ENCODE measurements around the gene CRYGS.
"Not testable (repeated sequence)": the region's sequence is repeated elsewhere in the genome, so short reads cannot be mapped to it uniquely, and the experiment has no call there.

The CRYGS gene

DNA sequence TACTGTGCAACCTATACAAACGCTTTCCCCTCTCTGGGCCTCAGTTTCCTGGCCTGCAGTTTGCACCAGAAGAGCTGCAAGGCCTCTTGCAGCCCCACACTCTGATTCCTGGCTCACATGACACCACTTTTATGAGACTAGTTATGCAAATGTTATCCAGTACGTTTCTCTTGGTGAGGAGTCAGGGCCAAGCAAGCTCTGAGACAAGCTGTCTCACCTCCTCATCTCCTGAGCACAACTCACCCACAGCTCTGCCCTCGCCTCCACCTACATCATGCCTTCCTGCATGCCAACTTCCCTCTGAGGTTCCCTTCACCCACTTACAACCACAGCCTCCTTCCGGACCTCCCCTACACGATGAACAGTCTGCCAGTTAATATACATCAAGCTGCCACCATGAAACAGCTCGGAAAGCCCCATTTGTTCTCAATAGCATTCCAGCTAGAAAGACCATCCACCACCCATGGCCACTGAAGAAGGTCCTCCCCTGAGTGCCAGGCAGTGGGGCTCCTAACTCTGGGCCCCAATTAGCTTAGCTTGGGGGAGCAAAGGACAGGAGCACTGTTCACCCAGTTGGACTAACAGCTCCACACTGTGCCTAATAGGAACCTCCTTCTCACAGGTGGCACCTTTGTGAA lies 25.0 kb downstream of the CRYGS start:
- no peak for DNase-seq (ENCODE audit: low read depth)

DNA sequence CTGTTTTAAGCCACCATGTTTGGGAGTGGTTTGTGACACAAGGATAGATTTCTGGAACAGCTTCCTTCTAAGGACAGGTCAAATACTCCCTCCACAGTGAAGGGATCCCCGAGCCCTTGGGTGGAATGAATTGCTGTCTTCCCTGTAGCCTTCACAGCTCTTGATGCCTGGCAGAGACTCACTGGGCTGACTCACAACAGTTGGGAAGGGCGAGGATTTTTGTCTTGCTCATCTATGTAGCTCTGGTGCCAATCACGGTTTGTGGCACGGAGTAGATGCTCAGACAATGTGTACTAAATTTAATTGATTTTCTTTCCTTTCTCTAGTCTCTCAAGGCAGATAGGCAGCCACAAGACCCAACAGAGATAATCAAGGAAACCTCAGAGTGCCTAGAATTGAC lies 27.0 kb downstream of the CRYGS start:
- DNase-seq (ENCODE audit: low read depth), result no peak

DNA sequence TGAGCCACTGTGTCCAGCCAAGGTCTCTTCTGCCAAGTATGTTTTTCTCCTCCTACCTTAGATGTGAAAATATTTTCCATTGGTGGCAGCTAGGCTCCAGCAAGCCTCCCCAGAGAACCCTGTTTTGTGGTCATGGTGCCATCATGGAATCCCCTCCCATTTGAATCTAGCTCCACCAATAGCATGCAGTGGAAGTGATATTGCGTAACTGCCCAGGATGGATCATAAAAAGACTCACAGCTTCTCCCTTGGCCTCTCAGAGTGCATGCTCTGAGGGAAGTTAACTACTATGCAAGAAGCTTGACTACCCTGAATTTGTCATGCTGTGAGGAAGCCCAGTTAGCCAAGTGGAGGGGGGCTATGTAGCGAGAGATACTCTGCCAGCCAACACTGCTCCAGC lies 27.5 kb downstream of the CRYGS start:
- no peak for DNase-seq (ENCODE audit: low read depth)

DNA sequence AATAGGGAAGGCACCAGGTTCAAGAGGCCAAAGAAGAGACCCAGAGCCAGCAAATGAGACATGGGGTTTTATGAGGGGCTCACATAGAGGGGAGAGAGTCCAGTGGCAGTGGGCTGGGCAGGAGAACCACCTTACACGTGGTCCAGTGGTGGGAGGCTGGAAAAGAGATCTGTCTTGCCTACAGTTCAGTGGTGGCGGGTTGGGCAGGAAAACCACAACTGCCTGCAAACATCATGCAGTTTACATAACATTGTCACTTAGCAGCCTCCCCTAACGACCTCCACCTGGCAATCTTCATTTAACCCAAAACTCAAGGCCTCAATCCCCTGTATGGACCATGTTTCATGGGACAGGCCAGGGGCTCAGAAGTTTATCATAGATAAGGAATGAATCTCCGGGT lies 29.1 kb downstream of the CRYGS start:
- DNase-seq (ENCODE audit: low read depth), result no peak

DNA sequence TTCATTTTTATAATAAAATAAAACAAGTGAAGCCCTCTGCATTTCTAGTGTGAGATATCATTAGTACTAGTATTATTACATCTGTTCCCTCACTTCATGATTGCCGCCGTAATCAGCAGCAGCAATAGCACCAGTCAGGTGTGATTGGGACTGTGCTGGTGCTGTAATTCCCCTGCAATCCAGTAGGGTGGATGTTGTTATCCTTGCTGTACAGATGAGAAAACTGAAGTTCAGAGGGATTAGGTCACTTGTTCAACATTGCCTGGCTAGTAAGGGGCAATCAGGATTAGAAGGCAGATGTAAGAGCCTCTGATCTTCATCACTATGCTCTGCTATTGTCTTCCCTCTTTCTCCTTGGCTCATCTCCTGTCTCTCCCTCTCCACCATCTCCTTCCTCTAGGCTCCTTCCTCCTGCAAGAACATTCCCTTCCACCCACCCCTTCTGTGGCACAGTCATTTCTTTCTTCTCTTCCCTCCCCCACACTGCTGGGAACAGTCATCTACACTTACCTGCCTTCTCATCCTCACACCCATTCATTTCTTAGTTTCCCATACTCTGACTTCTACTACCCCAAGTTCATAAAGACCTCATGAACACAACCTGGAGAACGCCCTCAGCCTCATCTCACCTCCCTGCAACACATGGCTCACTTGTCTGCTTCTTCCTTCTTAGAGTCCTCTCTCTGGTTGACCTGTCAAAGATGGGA lies 29.7 kb downstream of the CRYGS start:
- no peak for DNase-seq (ENCODE audit: low read depth)

DNA sequence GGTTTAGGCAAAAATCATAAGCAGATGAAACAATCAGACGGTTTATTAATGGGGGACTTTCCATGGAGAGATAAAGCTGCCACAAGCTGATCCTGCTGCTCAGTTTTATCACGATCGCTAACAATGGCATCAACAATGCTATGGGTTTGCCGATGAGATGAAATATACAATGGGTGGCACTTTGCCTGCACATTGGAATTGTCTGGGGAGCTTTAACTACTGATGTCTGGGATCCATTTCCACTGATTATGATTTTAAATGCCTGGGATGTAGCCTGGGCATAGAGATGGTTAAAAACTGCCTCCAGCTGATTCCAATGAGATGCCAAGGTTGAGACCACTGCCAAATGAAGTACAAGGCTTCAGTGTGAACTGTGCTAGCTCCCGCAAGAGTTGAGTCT lies 30.8 kb downstream of the CRYGS start:
- no peak for DNase-seq (ENCODE audit: low read depth)

DNA sequence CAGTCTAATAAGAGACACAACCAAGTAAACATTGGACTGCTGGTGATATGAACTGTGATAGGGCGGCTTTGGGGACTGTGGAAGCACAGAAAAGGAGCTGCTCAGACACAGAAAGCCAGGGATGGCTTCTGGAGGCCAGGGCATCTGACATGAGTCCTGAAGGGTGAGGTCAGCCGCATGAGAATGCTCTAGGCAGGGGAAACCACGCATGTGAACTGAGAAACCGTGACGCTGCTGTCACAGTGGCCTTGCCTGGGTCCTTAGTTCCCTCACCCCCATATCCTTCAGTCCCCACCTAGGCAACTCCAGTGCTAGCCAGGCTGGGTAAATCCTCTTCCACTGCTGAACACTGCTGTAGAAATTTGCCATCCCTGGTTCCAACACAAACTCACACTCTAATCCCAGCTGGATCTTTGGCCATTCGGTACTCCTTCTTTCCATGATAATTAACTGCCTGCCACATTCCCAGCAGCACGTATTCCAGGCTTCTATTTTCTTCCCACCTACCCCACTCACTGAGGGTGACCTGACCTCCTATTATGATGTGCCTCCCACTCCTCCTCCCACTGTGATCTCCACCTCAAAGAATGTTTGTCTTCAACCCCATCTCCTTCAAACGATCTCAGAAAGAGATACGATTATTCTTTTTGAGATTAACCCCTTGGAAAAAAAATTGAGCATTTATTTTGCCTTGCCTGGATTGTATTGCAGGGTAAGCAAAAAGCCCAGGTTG lies 31.4 kb downstream of the CRYGS start:
- DNase-seq (ENCODE audit: low read depth), result no peak

DNA sequence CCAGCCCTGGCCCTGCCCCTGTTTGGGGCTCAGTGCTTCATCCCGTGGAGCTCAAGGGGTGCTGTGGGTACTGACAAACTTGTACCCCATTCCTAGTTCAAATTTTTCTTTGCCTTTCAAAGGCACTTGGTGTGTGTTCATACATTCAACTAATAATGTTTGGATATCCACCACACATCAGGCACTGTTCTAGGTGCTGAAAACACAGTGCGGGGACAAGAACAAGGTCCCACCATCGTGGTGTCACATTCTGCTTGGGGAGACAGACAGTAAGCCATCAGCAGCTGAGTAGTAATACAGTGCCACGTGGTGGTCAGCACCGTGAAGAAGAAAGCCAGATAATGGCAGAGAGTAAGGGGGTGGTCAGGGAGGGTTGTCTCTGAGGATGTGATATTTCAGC lies 32.5 kb downstream of the CRYGS start:
- DNase-seq (ENCODE audit: low read depth), result no peak

DNA sequence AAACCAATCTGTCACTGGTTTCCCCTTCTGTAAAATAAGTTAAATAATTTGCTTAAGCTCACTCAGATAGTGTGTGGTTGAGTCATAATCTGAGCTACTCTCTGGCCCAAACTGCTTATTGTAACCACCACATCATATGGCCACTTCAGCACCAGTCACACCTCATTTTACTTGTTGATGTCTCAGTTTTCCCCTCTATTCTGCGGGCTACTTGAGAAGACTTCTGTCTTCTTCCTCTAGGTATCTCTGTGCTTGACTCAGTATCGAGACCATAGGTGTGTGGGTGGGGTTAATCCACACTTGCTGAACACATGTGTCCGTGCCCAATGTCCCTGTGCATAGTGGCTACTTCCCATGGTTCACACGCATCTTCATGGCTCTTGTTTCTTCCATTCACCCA lies 32.9 kb downstream of the CRYGS start:
- no peak for DNase-seq (ENCODE audit: low read depth)

DNA sequence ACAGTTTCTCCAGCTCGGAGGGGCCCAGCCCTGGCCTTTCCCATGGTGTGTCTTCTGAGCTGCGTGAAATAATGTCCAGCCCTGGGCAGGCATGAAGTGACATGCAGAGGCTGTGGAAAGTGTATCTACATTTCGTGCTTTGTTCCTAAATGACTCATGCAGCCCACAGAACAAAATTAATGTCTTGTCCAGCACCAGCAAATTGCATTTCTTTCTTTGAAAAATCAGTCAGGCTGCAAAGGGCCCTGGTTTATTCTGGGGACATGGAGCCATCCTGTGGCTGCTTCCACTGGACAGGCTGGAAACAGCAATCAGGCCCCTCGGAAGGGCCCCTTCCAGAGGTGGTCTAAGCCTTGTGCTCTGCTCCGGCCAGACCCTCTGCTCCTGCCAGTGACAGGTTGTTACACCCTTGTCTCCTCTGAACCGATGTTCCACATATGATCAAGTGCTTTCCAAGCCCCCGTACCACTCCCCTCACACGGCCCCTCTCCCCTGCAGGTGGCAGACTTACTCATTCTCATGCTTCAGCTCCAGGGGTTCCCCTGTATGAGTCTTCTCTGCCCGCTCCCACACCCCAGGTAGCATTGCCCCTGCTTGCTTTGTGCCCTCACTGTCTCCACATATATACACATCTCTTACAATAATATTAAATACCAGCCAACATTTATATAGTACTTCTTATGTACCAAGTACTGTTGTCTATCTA lies 33.7 kb downstream of the CRYGS start:
- DNase-seq (ENCODE audit: low read depth), result no peak

DNA sequence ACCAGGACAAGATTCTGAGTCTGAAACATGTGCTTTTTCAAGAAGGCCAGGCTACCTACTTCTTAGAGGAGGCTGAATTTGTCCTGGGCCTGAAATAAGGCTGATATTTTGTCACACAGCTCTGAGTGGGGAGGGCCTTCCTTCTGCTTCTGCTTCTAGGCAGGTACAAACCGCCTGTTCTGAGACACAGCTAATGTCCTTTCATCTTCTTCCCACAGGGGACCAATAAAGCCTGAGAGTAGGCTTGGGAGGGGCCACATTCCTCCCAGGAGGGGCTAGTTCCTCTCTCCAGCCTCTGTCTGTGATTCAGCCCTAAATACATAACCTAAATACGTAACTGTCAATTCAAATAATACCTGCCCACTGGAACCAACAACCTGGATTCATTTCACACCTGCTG lies 34.8 kb downstream of the CRYGS start:
- no peak for DNase-seq (ENCODE audit: low read depth)

DNA sequence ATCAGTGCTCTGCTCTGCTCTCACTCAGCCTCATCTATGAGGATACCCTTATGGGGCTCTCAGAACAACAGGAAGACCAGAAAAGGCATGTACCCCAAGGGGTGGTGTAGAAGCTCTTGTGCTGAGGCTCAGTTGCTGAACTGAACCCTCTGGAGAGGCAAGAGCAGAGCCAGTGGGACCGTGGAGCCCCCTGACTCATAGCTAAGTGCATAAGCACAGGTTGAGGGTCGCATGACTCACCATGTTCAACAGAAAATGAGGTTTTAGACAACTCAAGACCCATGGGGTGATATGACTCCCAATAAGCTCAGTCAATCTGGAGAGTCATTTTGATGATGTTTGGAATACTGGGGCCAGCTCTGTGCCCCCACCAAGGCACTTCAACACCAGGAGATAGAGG lies 37.3 kb downstream of the CRYGS start:
- DNase-seq (ENCODE audit: low read depth), result no peak

DNA sequence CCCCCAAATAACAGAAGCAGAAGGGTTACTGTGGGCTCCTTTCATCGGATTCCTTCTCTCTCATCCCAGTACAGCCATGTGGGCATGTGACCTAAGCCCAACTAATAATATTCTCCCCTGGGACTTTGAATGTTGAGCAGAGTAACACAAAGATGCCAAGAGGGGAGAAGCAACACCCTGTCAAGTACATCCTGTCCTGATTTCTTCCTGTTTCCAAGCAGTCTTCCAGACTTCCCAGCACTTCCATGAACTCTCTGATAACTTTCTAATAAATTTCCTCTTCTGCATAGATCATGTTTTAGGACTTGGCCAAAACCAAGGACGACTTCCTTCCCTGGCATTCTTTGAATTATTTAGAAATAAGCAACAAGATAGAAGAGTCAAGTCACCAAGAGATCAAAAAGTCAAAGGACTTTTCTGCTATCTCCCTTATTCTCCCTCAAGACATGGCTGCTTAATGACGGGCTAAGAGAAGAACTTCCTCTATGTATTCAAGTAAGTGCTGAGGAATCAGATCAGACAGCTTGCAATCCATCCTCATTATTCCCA lies 37.9 kb downstream of the CRYGS start:
- DNase-seq (ENCODE audit: low read depth), result no peak

DNA sequence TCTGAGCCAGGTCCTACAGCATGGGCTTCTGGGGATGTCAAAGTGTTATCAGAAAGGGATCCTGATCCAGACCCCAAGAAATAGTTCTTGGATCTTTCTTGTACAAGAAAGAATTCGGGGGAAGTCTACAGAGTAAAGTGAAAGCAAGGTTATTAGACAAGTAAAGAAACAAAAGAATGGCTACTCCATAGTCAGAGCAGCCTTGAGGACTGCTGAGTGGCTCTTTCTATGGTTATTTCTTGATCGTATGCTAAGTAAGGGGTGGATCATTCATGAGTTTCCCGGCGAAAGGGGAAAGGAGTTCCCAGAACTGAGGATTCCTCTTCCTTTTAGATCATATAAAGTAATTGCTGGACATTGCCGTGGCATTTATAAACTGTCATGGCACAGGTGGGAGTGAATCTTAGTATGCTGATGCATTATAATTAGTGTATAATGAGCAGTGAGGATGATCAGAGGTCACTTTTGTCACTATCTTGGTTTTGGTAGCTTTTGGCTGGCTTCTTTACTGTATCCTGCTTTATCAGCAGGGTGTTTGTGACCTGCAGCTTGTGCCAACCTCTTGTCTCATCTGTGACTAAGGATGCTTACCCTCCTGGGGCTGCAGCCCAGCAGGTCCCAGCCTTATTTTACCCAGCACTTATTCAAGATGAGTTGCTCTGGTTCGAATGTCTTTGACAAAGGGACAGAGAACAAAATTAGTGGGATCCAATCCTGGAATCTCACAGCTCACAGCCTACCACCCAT lies 41.0 kb downstream of the CRYGS start:
- no peak for DNase-seq (ENCODE audit: low read depth)

DNA sequence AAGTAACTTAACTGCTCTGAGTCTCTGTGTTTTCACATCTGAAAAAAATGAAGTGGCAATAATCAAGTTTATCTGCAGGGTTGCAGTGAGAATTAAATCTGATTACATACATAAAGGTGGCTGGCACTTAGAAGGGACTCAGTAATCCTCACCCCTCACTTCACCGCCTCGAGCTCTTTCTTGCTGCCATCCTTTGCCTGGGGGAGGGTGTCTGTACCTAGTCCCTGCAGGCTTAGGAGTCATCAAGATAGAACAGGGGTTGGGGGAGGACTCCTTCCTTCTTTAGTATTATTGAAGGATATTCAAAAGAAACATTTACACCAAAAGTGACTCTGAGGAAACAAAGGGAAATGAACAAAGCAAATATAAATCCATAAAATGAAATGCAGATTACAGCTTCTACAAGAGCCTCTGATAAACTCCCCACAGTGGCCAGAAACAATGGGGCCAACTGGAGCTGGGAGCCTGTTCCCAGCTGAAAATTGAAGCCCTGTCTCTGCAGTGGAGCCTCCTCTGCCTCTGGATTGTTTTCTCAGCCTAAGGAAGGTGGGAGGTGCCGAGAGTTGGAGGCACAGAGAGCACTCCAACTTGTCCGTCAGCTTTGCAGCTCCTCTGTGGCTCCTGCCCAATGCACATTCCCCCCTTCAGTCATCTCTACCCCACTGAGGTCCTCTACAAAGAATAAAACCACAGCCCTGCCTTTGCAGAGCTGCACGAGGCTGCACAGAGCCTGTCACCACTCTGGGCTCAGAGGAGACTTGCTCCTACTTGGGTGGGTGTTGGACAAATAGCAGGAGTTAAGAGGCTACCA lies 41.8 kb downstream of the CRYGS start:
- DNase-seq (ENCODE audit: low read depth), result no peak

DNA sequence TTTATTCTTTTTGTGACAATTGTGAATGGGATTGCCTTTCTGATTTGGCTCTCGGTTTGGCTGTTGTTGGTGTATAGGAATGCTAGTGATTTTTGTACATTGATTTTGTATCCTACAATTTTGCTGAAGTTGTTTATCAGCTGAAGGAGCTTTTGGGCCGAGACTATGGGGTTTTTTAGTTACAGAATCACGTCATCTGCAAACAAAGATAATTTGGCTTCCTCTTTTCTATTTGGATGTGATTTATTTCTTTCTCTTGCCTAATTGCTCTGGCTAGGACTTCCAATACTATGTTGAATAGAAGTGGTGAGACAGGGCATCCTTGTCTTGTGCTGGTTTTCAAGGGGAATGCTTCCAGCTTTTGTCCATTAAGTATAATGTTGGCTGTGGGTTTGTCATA lies 44.2 kb downstream of the CRYGS start:
- not testable (repeated sequence) for DNase-seq (ENCODE audit: low read depth)

DNA sequence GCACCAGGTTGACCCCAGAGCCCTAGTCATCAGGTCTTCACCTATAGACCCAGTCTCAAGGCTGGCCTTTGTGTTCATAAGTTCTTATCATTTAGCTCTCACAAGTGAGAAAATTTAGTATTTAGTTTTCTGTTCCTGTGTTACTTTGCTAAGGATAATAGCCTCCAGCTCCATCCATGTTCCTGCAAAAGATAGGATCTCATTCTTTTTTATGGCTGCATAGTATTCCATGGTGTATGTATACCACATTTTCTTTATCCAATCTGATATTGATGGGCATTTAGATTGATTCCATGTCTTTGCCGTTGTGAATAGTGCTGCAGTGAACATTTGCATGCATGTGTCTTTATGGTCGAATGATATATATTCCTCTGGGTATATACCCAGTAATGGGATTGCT lies 46.2 kb downstream of the CRYGS start:
- DNase-seq (ENCODE audit: low read depth), result not testable (repeated sequence)

DNA sequence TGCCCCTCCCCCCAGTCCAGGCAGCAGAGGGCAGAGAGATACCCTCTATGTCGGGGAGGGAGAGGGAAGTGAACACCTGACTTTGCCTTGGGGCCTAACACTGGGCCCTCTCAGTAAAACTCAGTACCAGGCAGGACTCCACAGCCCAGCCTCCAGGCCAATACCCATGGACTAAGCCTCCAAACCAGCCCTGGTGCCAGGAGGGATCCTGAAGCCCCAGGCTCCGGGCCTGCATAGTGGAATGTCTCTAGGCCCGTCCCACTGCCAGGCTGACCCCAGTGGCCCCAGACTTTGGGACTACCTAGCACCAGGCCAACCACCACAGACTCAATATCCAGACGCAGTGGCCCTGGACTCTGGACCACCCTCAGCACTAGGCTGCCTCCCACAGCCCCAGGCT lies 46.6 kb downstream of the CRYGS start:
- DNase-seq (ENCODE audit: low read depth), result no peak

DNA sequence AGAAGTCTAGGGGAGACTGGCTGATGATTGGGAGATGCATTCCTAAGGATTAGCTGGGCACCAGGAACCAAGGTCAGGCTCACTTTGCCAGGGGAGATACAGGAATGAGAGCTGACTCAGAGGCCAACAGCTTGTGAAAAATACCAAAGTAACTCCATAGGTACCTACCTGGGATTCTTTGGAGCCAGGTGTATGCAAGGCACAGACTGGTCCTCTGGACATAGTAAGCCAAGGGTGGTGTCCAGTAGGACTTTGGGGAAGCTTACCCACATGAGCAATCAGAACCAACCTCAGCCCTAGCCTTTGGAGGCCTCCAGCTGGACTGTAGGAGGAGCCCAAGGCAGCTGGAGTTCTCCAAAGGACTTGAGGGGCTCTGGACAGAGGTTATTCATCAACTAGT lies 47.5 kb downstream of the CRYGS start:
- DNase-seq (ENCODE audit: low read depth), result no peak

DNA sequence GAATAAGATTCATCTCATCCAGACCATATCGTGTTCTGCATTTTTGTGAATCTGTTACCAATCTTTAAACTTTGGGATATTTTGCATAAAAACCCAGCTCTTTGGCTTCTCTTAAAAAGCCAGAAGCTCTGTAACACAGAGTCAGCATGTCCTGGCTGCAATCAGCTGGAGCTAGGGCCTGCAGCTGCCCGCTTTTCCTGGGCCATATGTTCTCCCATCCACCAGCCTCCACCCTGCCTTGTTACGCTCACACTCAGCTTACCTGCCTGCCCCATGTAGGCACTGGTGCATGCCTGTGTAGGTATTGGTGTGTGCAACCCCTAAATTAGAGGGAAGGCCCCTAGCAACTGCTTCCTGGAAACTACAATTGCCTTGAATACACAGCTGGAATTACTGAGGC lies 48.2 kb downstream of the CRYGS start:
- no peak for DNase-seq (ENCODE audit: low read depth)
